K562 (cell line): ENCODE data around the gene EFCC1. TPM values are rescaled to one million over a fixed set of nuclear protein-coding genes. Genes with fewer than 3 reads are reported as not detected.

Experiments used
- ATAC-seq: fragments of 200-7000 bp; cut with Tn5 transposase; 3 replicates; pipeline ENCODE4 v1.9.1; 2020; ENCODE audit warnings: moderate library complexity
- BruUV-seq: library from RNA; stranded (reverse); fragments of 400-500 nt; replicated peaks from 2 replicates; lab custom pipeline; 2021; lab: Mats Ljungman, UMichigan
- CTCF ChIA-PET: fragments of 300-600 bp; formaldehyde crosslinking; extraction: SDS; loops from one replicate; lab custom pipeline; 2021; ENCODE audit warnings: low intra/inter-chr PET ratio; lab: Yijun Ruan, JAX
- POLR2A ChIA-PET: fragments of 300-600, 350-650 bp; sonication (Branson Sonifier 250); formaldehyde crosslinking; extraction: SDS; loops from one replicate; lab custom pipeline; 2021; ENCODE audit warnings: antibody characterized with exemption, inconsistent platforms; lab: Yijun Ruan, JAX
- DNase-seq, 4 experiments: peaks; one replicate each; pipeline versions ENCODE4 v3.0.0 to v3.0.0-alpha.2; 2011 to 2018; ENCODE audit warnings: low spot score in 3 of 4, mixed read lengths in 3 of 4; ENCODE audit errors: extremely low read depth in 1 of 4
- FAIRE-seq: peaks from 2 replicates; lab custom pipeline; 2011; peaks lifted over from hg19 to GRCh38; lab: Jason Lieb, UNC
- H2AFZ ChIP-seq: 2 replicates; pipeline ENCODE4 v1.6.0; 2011; ENCODE audit warnings: low read depth, low read length, control low read depth, inconsistent platforms
- H3K27ac ChIP-seq: fragments of 200-600 bp; 3 replicates; pipeline ENCODE4 v1.8.0; 2011; ENCODE audit warnings: low read depth, mild to moderate bottlenecking, control low read depth, inconsistent platforms, low read length, moderate library complexity, mixed read lengths; ENCODE audit errors: extremely low read depth
- H3K27me3 ChIP-seq, 2 experiments: fragments of 300-600 bp in 1 of 2; 2 replicates in 1 of 2; 3 replicates in 1 of 2; pipeline versions ENCODE4 v1.6.0 to v1.8.0; 2011; ENCODE audit warnings: inconsistent platforms in 2 of 2, low read length in 2 of 2, mild to moderate bottlenecking in 1 of 2, mixed read lengths in 1 of 2, moderate library complexity in 1 of 2; ENCODE audit not compliant: control insufficient read depth in 2 of 2, insufficient read depth in 2 of 2
- H3K36me3 ChIP-seq: fragments of 300-600 bp; 3 replicates; pipeline ENCODE4 v1.8.0; 2011; ENCODE audit warnings: mild to moderate bottlenecking, low read length, inconsistent platforms; ENCODE audit not compliant: control insufficient read depth, insufficient read depth
- H3K4me1 ChIP-seq, 2 experiments: fragments of 200-600 bp in 1 of 2; replicated peaks in 1 of 2; 2 replicates in 1 of 2; 3 replicates in 1 of 2; pipeline versions ENCODE4 v1.5.1 to v1.8.0; 2011; ENCODE audit warnings: inconsistent platforms in 2 of 2, low read length in 2 of 2, mild to moderate bottlenecking in 1 of 2, mixed read lengths in 1 of 2, moderate library complexity in 1 of 2; ENCODE audit not compliant: control insufficient read depth in 2 of 2, insufficient read depth in 2 of 2
- H3K4me2 ChIP-seq: 2 replicates; pipeline ENCODE4 v1.6.1; 2011; ENCODE audit warnings: low read length, control low read depth, inconsistent platforms, mixed read lengths; ENCODE audit not compliant: insufficient read depth
- H3K4me3 ChIP-seq: fragments of 200-600 bp; sonication (generic), shearing (Covaris generic); 2 replicates; pipeline ENCODE4 v1.5.1; 2016; ENCODE audit warnings: control low read depth, inconsistent platforms
- H3K79me2 ChIP-seq: fragments of 200-600 bp; 3 replicates; pipeline ENCODE4 v1.8.0; 2011; ENCODE audit warnings: low read length, inconsistent platforms; ENCODE audit not compliant: control insufficient read depth, insufficient read depth
- H3K9ac ChIP-seq, 2 experiments: 2 replicates each; pipeline versions ENCODE4 v1.6.0 to v1.6.1; 2011; ENCODE audit warnings: low read depth in 2 of 2, low read length in 2 of 2, control low read depth in 1 of 2, inconsistent platforms in 1 of 2, mild to moderate bottlenecking in 1 of 2, mixed read lengths in 1 of 2; ENCODE audit not compliant: insufficient read depth in 1 of 2
- H3K9me1 ChIP-seq: one replicate; pipeline ENCODE4 v1.6.0; 2011; ENCODE audit warnings: inconsistent platforms, mild to moderate bottlenecking, low read length, moderate library complexity; ENCODE audit not compliant: control insufficient read depth, insufficient read depth
- H3K9me3 ChIP-seq: replicated peaks from 2 replicates; pipeline ENCODE4 v1.5.1; 2011; ENCODE audit warnings: low read depth, low read length, inconsistent platforms; ENCODE audit not compliant: control insufficient read depth, insufficient read depth
- H4K20me1 ChIP-seq: replicated peaks from 2 replicates; pipeline ENCODE4 v1.6.1; 2011; ENCODE audit warnings: low read length, inconsistent platforms, mixed read lengths; ENCODE audit not compliant: control insufficient read depth, insufficient read depth
- CEBPZ ChIP-seq: fragments of 150-350 bp; IDR thresholded peaks from 2 replicates; pipeline ENCODE4 v1.6.1; 2014; ENCODE audit warnings: low read depth, mild to moderate bottlenecking, low read length, borderline replicate concordance
- FOXJ2 ChIP-seq: fragments of 200-800 bp; sonication (Bioruptor generic); IDR thresholded peaks from 2 replicates; pipeline ENCODE4 v1.6.1; 2016; ENCODE audit warnings: missing genetic modification characterization, missing compliant biosample characterization
- KDM1A ChIP-seq, 2 experiments: fragments of 450-650 bp; IDR thresholded peaks; 2 replicates each; pipeline ENCODE4 v1.6.1; 2016; ENCODE audit warnings: mild to moderate bottlenecking in 2 of 2
- LEF1 ChIP-seq: fragments of 450-650 bp; IDR thresholded peaks from 2 replicates; pipeline ENCODE4 v1.6.1; 2016; ENCODE audit warnings: mild to moderate bottlenecking
- NFIC ChIP-seq: fragments of 450-650 bp; IDR thresholded peaks from 2 replicates; pipeline ENCODE4 v1.6.1; 2017; ENCODE audit warnings: mild to moderate bottlenecking, inconsistent platforms
- SOX6 ChIP-seq: fragments of 450-650 bp; IDR thresholded peaks from 2 replicates; pipeline ENCODE4 v1.6.1; 2014; ENCODE audit warnings: mild to moderate bottlenecking
- SPI1 ChIP-seq: IDR thresholded peaks from 2 replicates; pipeline ENCODE4 v1.6.1; 2011; ENCODE audit warnings: low read depth, low read length, control low read depth, borderline replicate concordance
- SRF ChIP-seq, 2 experiments: fragments of 250-450, 450-650 bp in 1 of 2; sonication (Bioruptor Pico) in 1 of 2; sonication (generic) in 1 of 2; formaldehyde crosslinking; IDR thresholded peaks; 2 replicates each; pipeline versions ENCODE4 v1.5.0 to v1.5.1; 2020 to 2022; ENCODE audit warnings: mild to moderate bottlenecking in 1 of 2, missing genetic modification reagents in 1 of 2
- TRIM24 ChIP-seq, 2 experiments: fragments of 450-650 bp; IDR thresholded peaks; 2 replicates each; pipeline ENCODE4 v1.6.1; 2016
- ZNF584 ChIP-seq: fragments of 200-800 bp; sonication (Bioruptor generic); IDR thresholded peaks from 2 replicates; pipeline ENCODE4 v1.6.1; 2016; ENCODE audit warnings: low read depth, mild to moderate bottlenecking, missing genetic modification characterization, missing compliant biosample characterization
- WGBS: fragments of 100-300 bp; shearing (Covaris generic); methylation state at CpG from one replicate; pipeline ENCODE4 v1.1.6; 2016; ENCODE audit warnings: low coverage, mixed read lengths; ENCODE audit not compliant: insufficient coverage; ENCODE audit errors: missing lambda C conversion rate; 5-methylcytosine and 5-hydroxymethylcytosine counted together
- in situ Hi-C: fragments of 300-500 bp; cut with MboI; formaldehyde crosslinking; loops from 4 replicates; pipeline ENCODE4 v1.15.0; 2018; ENCODE audit warnings: inconsistent platforms, mixed read lengths
- intact Hi-C: fragments of 100-400 bp; cut with micrococcal nuclease; formaldehyde crosslinking; loops from 2 replicates; pipeline ENCODE4 v1.14.2; 2022
- polyA plus RNA-seq, 8 experiments: library from polyadenylated mRNA; depleted of rRNA in 4 of 8; stranded (reverse) in 5 of 8; unstranded in 3 of 8; fragments of >200 nt; fragmentation: Nextera tagmentation in 2 of 8; fragmentation: Illumina TruSeq in 1 of 8; extraction: Ambion mirVana in 2 of 8; extraction: Trizol in 1 of 8; gene quantifications; 2 replicates each; pipeline versions ENCODE4 v1.2.1 to v1.2.3, GENCODE V29; 2011 to 2014; ENCODE audit warnings: inconsistent platforms in 1 of 8, missing spikeins in 1 of 8
- total RNA-seq, 7 experiments: library from RNA; depleted of rRNA in 6 of 7; stranded (reverse); fragments of >200 nt in 6 of 7; fragmentation: Illumina TruSeq in 2 of 7; extraction: Trizol in 2 of 7; gene quantifications; 2 replicates each; pipeline versions ENCODE4 v1.2.1 to v1.2.3, GENCODE V29; 2011 to 2021; ENCODE audit warnings: low replicate concordance in 1 of 7
- TF ChIP-seq, protein P1 (sequence below): sonication (generic); formaldehyde crosslinking; IDR thresholded peaks from 2 replicates; pipeline ENCODE4 v1.9.0; 2022; ENCODE audit warnings: mild to moderate bottlenecking, missing genetic modification reagents

EFCC1 gene
- total and polyA plus RNA-seq, 9 of the 15 experiments (the other 6 are each of a cell fraction or from before 2014, with no cell fraction given): not detected

- WGBS: 70% methylated on average over 5 of the region's 6 CpGs
- peak in 1 of 4 experiments; percentile 9 for DNase-seq
- Histone ChIP-seq H3K9ac (no peak overlapping the region), H3K4me1 (peaks cover 33 to 38% of the 10 kb centered on the region in 2 experiments; a peak in 4 of 5 replicates), H3K27ac (no peak overlapping the region), H3K9me1 (no peaks in the 10 kb centered on the region), H2AFZ (no peak overlapping the region), H3K27me3 (no peaks in the 10 kb centered on the region), H4K20me1 (no peaks in the 10 kb centered on the region), H3K9me3 (no peaks in the 10 kb centered on the region), H3K4me3 (no peak overlapping the region), H3K79me2 (no peaks in the 10 kb centered on the region), H3K36me3 (no peaks in the 10 kb centered on the region), H3K4me2 (no peak overlapping the region)
- in situ Hi-C loops (loop anchor here (5.0 kb wide), 1 partner anchor 190 kb away; no protein-coding TSS in a partner anchor), intact Hi-C loops (loop anchor here (2.0 to 5.0 kb wide), 2 partner anchors 34 to 195 kb away; partner anchors contain the start of gene COPG1)
- no TSS peak for BruUV-seq
- ChIA-PET POLR2A (interaction anchor here (0.9 kb wide), 1 partner anchor 187 kb away, joined by 3 read pairs; no protein-coding TSS in a partner anchor), CTCF (no interaction called here)
- no peak for ATAC-seq
- TF ChIP-seq FOXJ2 (peak; percentile 95), NFIC (0 out of 2 replicates have a peak, but pooled peaks have one; percentile 6), SRF (CRISPR knock-in tag; IDR thresholded peaks at IDR 0.05) (no peak)
- FAIRE-seq: no peak
Observed at GRCh38 chr3:129052675-129053074, 51.6 kb downstream of the EFCC1 start.

DNA sequence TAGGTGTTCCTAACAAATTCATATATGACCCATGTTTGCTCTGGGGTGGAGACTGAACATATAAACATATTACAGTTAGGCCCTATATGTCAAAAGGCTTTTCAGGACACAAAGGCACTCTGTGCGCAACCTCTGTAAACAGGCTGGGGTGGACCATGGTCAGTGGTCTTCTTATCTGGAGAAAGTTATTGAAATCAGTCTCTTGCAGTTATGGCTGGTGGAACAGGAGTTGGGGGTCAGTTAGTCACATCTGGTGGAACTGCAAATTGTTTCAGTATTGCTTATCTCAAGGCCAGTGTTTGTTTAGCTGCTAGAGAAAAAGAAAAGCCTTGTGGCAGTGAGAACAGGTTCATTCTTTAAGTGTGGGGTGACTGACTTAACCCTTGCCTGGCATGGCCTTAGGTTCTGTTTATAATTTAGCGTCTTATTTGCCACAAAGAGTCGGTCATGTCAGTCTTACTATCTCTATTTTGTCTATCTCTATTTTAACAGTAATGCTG lies 53.6 kb downstream of the EFCC1 start:
- no peaks in the 10 kb centered on the region for H3K36me3 ChIP-seq
- no peaks in the 10 kb centered on the region for H4K20me1 ChIP-seq
- 3% methylated on average over 3 of the region's 3 CpGs for WGBS
- no peaks in the 10 kb centered on the region for H3K9me3 ChIP-seq
- ChIA-PET POLR2A (interaction anchor here (0.6 to 1.3 kb wide), 4 partner anchors 14 to 38 kb away, joined by 3 read pairs; no protein-coding TSS in a partner anchor), CTCF (interaction anchor here (0.6 kb wide), 1 partner anchor 187 kb away, joined by 3 read pairs; no protein-coding TSS in a partner anchor)
- H3K27ac ChIP-seq: peak overlapping the region; percentile 54
- intact Hi-C loops (loop anchor here (2.0 to 5.0 kb wide), 2 partner anchors 38 to 193 kb away; partner anchors contain the start of gene COPG1), in situ Hi-C loops (loop anchor here (5.0 kb wide), 1 partner anchor 188 kb away; no protein-coding TSS in a partner anchor)
- H3K4me2 ChIP-seq: peak overlapping the region; percentile 33; the same call in 1 of the 2 replicates
- no peak overlapping the region for H3K9ac ChIP-seq
- H3K4me1 ChIP-seq: peaks cover 33 to 38% of the 10 kb centered on the region in 2 experiments; a peak in 4 of 5 replicates
- no peaks in the 10 kb centered on the region for H3K79me2 ChIP-seq
- peak; percentile 83 for ATAC-seq
- DNase-seq: peak; percentile 34 to 84 (median 60)
- H3K9me1 ChIP-seq: no peaks in the 10 kb centered on the region
- no peak overlapping the region for H3K4me3 ChIP-seq
- no peak overlapping the region for H2AFZ ChIP-seq
- H3K27me3 ChIP-seq: no peaks in the 10 kb centered on the region
- no TSS peak for BruUV-seq
- FAIRE-seq: peak; percentile 98
- TF ChIP-seq SPI1: no peak
- TF ChIP-seq ZNF584 (CRISPR knock-in tag): peak; percentile 76; the same call in 1 of the 2 replicates
- TF ChIP-seq, protein P1, sequence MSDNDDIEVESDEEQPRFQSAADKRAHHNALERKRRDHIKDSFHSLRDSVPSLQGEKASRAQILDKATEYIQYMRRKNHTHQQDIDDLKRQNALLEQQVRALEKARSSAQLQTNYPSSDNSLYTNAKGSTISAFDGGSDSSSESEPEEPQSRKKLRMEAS: peak; percentile 30; the same call in 1 of the 2 replicates
- no peak for TF ChIP-seq CEBPZ
- peak; percentile 96 to 97 for TF ChIP-seq TRIM24 (IDR thresholded peaks at IDR 0.05)
- peak; percentile 92 for TF ChIP-seq LEF1
- peak; percentile 96 to 97 for TF ChIP-seq KDM1A (IDR thresholded peaks at IDR 0.05)
- TF ChIP-seq SOX6: peak; percentile 96
